Keratinocyte (primary cell): Measurements from ENCODE around the gene NOS1. TPM values are rescaled to one million over a fixed set of nuclear protein-coding genes. Genes with fewer than 3 reads are reported as not detected.

Experiments
- DNase-seq: peaks from one replicate; pipeline ENCODE4 v3.0.0-alpha.2; 2011; ENCODE audit warnings: low read depth, missing footprints, low spot score
- FAIRE-seq: peaks from 2 replicates; lab custom pipeline; 2011; peaks lifted over from hg19 to GRCh38; lab: Jason Lieb, UNC
- H2AFZ ChIP-seq: 2 replicates; pipeline ENCODE4 v1.6.0; 2012; ENCODE audit warnings: low read length, control low read depth, inconsistent platforms; ENCODE audit not compliant: control insufficient read depth
- H3K27ac ChIP-seq: 2 replicates; pipeline ENCODE4 v1.5.1; 2011; ENCODE audit warnings: low read length; ENCODE audit not compliant: control insufficient read depth, insufficient read depth
- H3K27me3 ChIP-seq: 3 replicates; pipeline ENCODE4 v1.6.0; 2011; ENCODE audit warnings: low read length; ENCODE audit not compliant: control insufficient read depth, insufficient read depth; ENCODE audit errors: extremely low read depth
- H3K36me3 ChIP-seq, 2 experiments: 2 replicates in 1 of 2; 3 replicates in 1 of 2; pipeline ENCODE4 v1.5.1; 2011; ENCODE audit warnings: low read length in 2 of 2, mild to moderate bottlenecking in 1 of 2; ENCODE audit not compliant: control insufficient read depth in 2 of 2, insufficient read depth in 2 of 2; ENCODE audit errors: extremely low read depth in 1 of 2
- H3K4me1 ChIP-seq: 3 replicates; pipeline ENCODE4 v1.5.1; 2011; ENCODE audit warnings: low read length; ENCODE audit not compliant: control insufficient read depth, insufficient read depth; ENCODE audit errors: extremely low read depth
- H3K4me2 ChIP-seq: 3 replicates; pipeline ENCODE4 v1.6.0; 2011; ENCODE audit warnings: low read depth, low read length; ENCODE audit not compliant: control insufficient read depth, insufficient read depth; ENCODE audit errors: extremely low read depth
- H3K4me3 ChIP-seq, 3 experiments: fragments of 200-600 bp in 1 of 3; sonication (generic) in 1 of 3; 2 replicates in 2 of 3; 3 replicates in 1 of 3; pipeline ENCODE4 v1.5.1; 2011 to 2016; ENCODE audit warnings: low read length in 3 of 3, mild to moderate bottlenecking in 3 of 3, control low read depth in 2 of 3, inconsistent platforms in 1 of 3, low read depth in 1 of 3, mixed read lengths in 1 of 3, mixed run types in 1 of 3, moderate library complexity in 1 of 3; ENCODE audit not compliant: control insufficient read depth in 2 of 3, insufficient read depth in 2 of 3; ENCODE audit errors: extremely low read depth in 1 of 3
- H3K79me2 ChIP-seq: 2 replicates; pipeline ENCODE4 v1.6.0; 2012; ENCODE audit warnings: low read length; ENCODE audit not compliant: control insufficient read depth, insufficient read depth
- H3K9ac ChIP-seq: 3 replicates; pipeline ENCODE4 v1.6.0; 2011; ENCODE audit warnings: low read length; ENCODE audit not compliant: control insufficient read depth, insufficient read depth; ENCODE audit errors: extremely low read depth
- H3K9me1 ChIP-seq: 3 replicates; pipeline ENCODE4 v1.6.0; 2011; ENCODE audit warnings: low read length; ENCODE audit not compliant: control insufficient read depth, insufficient read depth; ENCODE audit errors: extremely low read depth
- H3K9me3 ChIP-seq: 2 replicates; pipeline ENCODE4 v1.5.1; 2012; ENCODE audit warnings: low read depth, low read length; ENCODE audit not compliant: control insufficient read depth
- H4K20me1 ChIP-seq: 3 replicates; pipeline ENCODE4 v1.6.0; 2011; ENCODE audit warnings: low read length; ENCODE audit not compliant: control insufficient read depth, insufficient read depth; ENCODE audit errors: extremely low read depth
- EZH2 ChIP-seq: IDR thresholded peaks from one replicate; pipeline ENCODE4 v1.6.1; 2012; ENCODE audit warnings: inconsistent platforms, mild to moderate bottlenecking, low read length, moderate library complexity
- dilution Hi-C: fragments of 300-500 bp; cut with MboI; formaldehyde crosslinking; loops from one replicate; pipeline ENCODE4 v1.7.0; 2020; ENCODE audit warnings: low sequenced_read_pairs; ENCODE audit not compliant: extremely low pct_ligation_motif_present
- polyA plus RNA-seq, 5 experiments: library from polyadenylated mRNA; depleted of rRNA in 3 of 5; stranded (reverse) in 3 of 5; stranded (forward) in 1 of 5; unstranded in 1 of 5; fragments of >200 nt; gene quantifications; 1 replicate in 1 of 5; 2 replicates in 3 of 5; 3 replicates in 1 of 5; pipeline versions ENCODE4 v1.2.1 to v1.2.3, GENCODE V29; 2011 to 2012; ENCODE audit warnings: missing spikeins in 2 of 5, low read depth in 1 of 5, low replicate concordance in 1 of 5
- TF ChIP-seq, protein P1 (sequence below), 3 experiments: IDR thresholded peaks in 1 of 3; conservative IDR thresholded peaks in 1 of 3; optimal IDR thresholded peaks in 1 of 3; 2 replicates in 2 of 3; 3 replicates in 1 of 3; pipeline versions ENCODE3 to v1.5.1; 2011; ENCODE audit warnings: low read length in 3 of 3, mild to moderate bottlenecking in 3 of 3, moderate library complexity in 2 of 3, control low read depth in 1 of 3, inconsistent platforms in 1 of 3; ENCODE audit not compliant: insufficient read depth in 2 of 3; ENCODE audit errors: extremely low read depth in 1 of 3

NOS1 gene
- polyA plus RNA-seq, 1 donor (not counting 4 experiments of a cell fraction or from before 2014, with no cell fraction given): 5.6 TPM

DNA sequence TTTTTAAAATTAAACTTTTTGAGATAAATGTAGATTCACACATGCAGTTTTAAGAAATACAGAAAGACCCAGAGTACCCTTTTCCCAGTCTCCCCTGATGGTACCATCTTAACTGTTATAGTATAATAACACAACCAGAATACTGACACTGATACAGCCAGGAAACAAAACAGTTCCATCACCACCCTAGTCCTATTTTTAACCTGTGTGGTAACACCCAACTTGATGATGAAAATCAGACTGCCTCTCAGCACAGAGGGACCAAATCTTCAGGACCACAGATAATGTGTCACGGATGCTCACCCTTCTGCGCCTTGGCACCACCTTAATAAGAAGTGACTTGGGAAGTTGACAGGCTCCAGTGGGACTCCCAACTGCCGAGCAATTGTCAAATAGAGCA lies 189.3 kb downstream of the NOS1 start:
- Histone ChIP-seq H3K9me3 (no peaks in the 10 kb centered on the region), H2AFZ (no peak overlapping the region), H4K20me1 (no peaks in the 10 kb centered on the region), H3K79me2 (no peaks in the 10 kb centered on the region), H3K9ac (no peak overlapping the region), H3K27ac (no peak overlapping the region), H3K4me1 (no peaks in the 10 kb centered on the region), H3K4me3 (no peak overlapping the region), H3K4me2 (no peak overlapping the region), H3K36me3 (peaks cover 14 to 18% of the 10 kb centered on the region in 2 experiments), H3K27me3 (no peaks in the 10 kb centered on the region), H3K9me1 (no peaks in the 10 kb centered on the region)
- no peak for FAIRE-seq
- dilution Hi-C loops: no loop called here
- no peak for DNase-seq
- TF ChIP-seq EZH2: no peak
- TF ChIP-seq, protein P1, sequence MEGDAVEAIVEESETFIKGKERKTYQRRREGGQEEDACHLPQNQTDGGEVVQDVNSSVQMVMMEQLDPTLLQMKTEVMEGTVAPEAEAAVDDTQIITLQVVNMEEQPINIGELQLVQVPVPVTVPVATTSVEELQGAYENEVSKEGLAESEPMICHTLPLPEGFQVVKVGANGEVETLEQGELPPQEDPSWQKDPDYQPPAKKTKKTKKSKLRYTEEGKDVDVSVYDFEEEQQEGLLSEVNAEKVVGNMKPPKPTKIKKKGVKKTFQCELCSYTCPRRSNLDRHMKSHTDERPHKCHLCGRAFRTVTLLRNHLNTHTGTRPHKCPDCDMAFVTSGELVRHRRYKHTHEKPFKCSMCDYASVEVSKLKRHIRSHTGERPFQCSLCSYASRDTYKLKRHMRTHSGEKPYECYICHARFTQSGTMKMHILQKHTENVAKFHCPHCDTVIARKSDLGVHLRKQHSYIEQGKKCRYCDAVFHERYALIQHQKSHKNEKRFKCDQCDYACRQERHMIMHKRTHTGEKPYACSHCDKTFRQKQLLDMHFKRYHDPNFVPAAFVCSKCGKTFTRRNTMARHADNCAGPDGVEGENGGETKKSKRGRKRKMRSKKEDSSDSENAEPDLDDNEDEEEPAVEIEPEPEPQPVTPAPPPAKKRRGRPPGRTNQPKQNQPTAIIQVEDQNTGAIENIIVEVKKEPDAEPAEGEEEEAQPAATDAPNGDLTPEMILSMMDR (optimal IDR thresholded peaks at IDR 0.05 in 1 of 3, IDR thresholded peaks at IDR 0.05 in 1 of 3, conservative IDR thresholded peaks at IDR 0.05 in 1 of 3; ENCODE audit: extremely low read depth in 1 of 3, insufficient read depth in 2 of 3, low read length in 3 of 3): no peak

GRCh38 chr12:117171499-117172162 lies 189.8 kb downstream of the NOS1 start:
- FAIRE-seq (no peak), DNase-seq (no peak)
- H3K36me3 ChIP-seq: peaks cover 20% of the 10 kb centered on the region in 2 experiments
- no peak overlapping the region for H3K4me3 ChIP-seq
- dilution Hi-C loops: no loop called here
- H3K4me1 ChIP-seq: no peaks in the 10 kb centered on the region
- H3K4me2 ChIP-seq: no peak overlapping the region
- TF ChIP-seq EZH2: no peak
- TF ChIP-seq, protein P1 (optimal IDR thresholded peaks at IDR 0.05 in 1 of 3, IDR thresholded peaks at IDR 0.05 in 1 of 3, conservative IDR thresholded peaks at IDR 0.05 in 1 of 3; ENCODE audit: extremely low read depth in 1 of 3, insufficient read depth in 2 of 3, low read length in 3 of 3): no peak
- H2AFZ ChIP-seq: no peak overlapping the region
- no peak overlapping the region for H3K27ac ChIP-seq
- no peaks in the 10 kb centered on the region for H4K20me1 ChIP-seq
- no peaks in the 10 kb centered on the region for H3K27me3 ChIP-seq
- H3K9me1 ChIP-seq: no peaks in the 10 kb centered on the region
- no peaks in the 10 kb centered on the region for H3K9me3 ChIP-seq
- H3K9ac ChIP-seq: no peak overlapping the region
- no peaks in the 10 kb centered on the region for H3K79me2 ChIP-seq
